ENCODE data around the gene COPS4.

DNA sequence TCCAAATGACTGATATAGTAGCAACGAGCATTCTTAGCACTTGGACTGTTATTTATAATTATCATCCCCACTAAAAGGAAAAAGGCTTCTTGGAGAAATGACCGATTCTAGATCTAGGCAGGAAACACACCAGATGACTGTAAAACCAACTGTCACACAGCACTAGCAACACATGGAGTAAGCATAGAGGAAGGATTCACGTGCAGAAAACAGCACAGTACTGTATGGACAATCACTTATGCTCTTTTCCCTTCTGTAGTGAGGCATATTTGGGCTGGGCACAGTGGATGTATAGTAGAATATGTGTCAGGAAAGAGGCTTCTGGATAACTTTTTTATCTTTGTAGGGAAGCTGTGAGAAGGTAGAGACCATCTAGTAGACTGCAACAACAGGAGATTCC, 6.0 kb upstream of the COPS4 start:
- TF ChIP-seq, protein P1, sequence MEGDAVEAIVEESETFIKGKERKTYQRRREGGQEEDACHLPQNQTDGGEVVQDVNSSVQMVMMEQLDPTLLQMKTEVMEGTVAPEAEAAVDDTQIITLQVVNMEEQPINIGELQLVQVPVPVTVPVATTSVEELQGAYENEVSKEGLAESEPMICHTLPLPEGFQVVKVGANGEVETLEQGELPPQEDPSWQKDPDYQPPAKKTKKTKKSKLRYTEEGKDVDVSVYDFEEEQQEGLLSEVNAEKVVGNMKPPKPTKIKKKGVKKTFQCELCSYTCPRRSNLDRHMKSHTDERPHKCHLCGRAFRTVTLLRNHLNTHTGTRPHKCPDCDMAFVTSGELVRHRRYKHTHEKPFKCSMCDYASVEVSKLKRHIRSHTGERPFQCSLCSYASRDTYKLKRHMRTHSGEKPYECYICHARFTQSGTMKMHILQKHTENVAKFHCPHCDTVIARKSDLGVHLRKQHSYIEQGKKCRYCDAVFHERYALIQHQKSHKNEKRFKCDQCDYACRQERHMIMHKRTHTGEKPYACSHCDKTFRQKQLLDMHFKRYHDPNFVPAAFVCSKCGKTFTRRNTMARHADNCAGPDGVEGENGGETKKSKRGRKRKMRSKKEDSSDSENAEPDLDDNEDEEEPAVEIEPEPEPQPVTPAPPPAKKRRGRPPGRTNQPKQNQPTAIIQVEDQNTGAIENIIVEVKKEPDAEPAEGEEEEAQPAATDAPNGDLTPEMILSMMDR (optimal IDR thresholded peaks at IDR 0.05 in 1 of 3, IDR thresholded peaks at IDR 0.05 in 1 of 3, conservative IDR thresholded peaks at IDR 0.05 in 1 of 3; ENCODE audit: extremely low read depth in 1 of 3, insufficient read depth in 2 of 3, low read length in 3 of 3), result no peak
- TF ChIP-seq EZH2 (IDR thresholded peaks at IDR 0.05; ENCODE audit: low read length), result no peak
